Stimulated activated CD8-positive, alpha-beta memory T cell treated with anti-CD3 and anti-CD28 coated beads, Interleukin-15, amount 100 ng/mL, for 1 hour (primary cell): Measurements from ENCODE around the gene SYAP1.
"Not testable (repeated sequence)": the region's sequence is repeated elsewhere in the genome, so short reads cannot be mapped to it uniquely, and the experiment has no call there.

Source experiments
- DNase-seq: peaks from one replicate; pipeline ENCODE4 v3.0.0-alpha.2; 2020; ENCODE audit warnings: low read depth

The SYAP1 gene

DNA sequence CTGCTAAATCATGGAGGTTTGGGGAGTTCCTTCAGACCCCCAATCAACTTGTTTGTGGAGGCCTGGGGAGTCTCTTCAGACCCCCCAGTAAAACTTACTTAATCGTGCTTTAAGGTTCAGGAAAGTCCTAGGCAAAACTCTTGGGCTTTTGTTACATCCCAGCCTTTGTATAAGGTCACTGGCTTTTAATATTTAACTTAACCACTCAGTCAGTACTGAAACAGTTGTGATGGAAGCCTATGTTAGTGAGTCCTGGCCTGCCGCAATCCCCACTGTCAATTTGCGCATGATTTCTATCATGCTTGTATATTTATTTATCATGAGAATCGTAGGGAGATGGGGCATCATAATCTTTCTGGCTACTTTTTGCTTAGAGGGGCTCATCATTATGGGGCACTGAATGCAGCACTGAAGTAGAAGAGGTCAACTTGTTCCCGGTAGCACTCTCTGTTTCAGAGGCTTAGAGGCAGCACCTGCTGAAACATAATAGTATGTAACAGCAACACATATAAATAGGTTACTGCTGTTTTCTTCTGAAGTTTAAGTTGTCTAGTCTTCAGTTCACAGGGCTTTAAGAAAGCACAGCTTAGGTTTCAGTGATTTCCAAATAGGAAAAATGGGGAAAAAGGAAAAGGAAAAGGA, 7.1 kb downstream of the SYAP1 start:
- not testable (repeated sequence) for DNase-seq

- DNase-seq, result no peak
Measured at GRCh38 chrX:16727637-16728036, 8.2 kb downstream of the SYAP1 start.

- no peak for DNase-seq
Measured at GRCh38 chrX:16730450-16730849, 11.0 kb downstream of the SYAP1 start.

GRCh38 chrX:16733013-16733412, 13.6 kb downstream of the SYAP1 start:
- DNase-seq, result no peak

DNA sequence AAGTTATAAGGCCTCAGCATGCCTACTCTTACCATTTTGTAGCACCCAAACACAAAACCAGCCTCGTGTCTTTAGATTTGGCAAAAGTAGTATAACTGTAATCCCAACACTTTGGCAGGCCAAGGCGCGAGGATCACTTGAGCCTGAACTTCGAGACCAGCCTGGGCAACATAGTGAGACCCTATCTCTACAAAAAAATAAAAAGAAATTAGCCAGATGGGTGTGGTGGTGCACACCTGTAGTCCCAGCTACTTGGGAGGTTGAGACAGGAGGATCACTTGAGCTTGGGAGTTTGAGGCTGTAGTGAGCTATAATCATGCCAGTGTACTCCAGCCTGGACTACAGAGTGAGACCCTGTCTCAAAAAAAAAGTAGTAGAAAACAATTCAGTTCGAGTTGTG, 17.6 kb downstream of the SYAP1 start:
- no peak for DNase-seq

DNA sequence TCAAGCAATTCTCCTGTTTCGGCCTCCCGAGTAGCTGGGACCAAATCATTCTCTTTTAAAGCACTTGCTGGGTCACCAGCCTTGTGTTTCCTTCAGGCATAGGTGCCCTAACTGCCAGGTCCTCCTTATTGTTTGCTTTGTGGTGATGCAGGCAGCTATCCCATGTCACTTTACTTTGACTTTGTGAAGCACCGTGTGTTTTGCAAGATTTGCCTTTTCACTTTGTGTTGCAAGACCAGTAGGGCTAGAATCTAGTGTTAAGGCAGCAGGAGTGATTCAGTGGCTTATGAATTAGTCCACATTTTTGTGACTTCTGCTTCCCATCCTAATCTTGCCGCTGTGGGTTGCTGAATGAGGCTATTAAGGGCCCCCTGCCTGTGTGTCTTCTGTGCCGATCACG, 20.2 kb downstream of the SYAP1 start:
- DNase-seq, result no peak

GRCh38 chrX:16743604-16744325, 24.4 kb downstream of the SYAP1 start:
- no peak for DNase-seq

DNA sequence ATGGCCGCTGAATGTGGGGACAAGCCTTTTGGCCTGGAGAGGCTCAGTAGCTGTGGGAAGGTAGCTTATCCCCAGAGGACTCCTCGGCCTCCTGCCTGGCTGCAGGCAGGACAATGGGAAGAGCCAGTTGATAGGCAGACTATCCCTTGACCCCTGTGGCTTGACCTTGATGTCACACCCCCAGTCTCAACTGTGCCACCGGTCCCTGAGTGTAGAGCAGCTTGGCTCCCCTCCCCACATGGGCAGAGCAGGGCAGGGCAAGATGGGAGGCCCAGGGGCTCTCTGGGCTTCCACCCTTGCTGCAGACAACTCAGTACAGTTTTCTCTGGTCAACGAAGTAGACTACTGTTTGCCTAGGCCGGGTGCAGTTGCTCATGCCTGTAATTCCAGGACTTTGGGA, 25.7 kb downstream of the SYAP1 start:
- DNase-seq, result no peak

DNA sequence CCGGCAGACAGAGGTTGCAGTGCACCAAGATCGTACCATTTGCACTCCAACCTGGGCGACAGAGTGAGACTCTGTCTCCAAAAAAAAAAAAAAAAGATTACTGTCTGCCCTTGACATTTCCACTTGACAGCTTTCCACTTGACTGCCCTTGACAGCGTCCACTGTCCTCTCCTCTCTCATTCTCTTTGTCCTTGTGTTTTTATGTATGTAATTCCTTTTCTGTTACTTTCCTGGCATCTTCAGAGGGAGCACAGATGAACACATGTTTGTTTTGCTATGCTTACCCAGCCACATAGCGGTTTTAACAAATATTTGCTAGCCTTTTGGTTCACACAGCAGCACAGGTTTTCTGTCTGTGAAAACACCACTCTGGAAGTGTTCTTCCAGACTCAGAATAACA, 26.2 kb downstream of the SYAP1 start:
- DNase-seq, result no peak

DNA sequence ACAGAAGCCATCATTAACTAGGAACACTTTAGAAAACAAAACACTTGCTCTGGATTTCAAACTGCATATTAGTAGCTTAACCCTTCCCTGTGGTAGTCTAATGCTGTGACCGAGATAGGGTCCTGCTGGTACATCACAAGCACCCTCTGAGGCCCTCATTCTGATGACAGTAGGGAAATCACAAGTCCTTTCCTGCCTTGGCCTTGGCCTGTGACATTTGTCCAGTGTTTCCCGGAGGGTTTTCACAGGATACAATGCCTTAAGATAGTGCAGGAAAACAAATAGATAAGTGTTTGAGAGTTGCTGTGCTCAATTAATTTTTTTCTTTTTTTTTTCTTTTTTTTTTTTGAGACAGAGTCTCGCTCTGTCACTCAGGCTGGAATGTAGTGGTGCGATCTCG, 29.0 kb downstream of the SYAP1 start:
- DNase-seq, result no peak

GRCh38 chrX:16750136-16750535, 30.7 kb downstream of the SYAP1 start:
- no peak for DNase-seq

DNA sequence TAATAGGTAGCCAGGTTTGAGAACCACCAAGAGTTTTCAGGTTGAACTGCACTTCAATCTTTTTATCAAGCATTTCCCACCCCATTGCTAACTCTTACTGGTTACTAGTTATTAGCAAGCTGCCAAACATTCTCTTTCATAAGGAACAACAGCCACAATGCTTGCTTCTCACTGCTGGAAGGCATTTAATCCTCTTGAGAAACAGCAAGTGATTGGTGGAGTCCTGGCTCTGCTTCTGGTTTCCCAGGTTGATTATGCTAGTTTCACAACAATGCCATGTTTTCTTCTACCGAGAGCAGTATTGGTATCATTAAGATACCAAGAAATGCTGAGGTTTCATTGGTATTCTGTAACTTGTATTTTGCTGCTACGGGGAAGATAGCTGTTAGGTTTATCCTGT, 34.6 kb downstream of the SYAP1 start:
- DNase-seq, result no peak

GRCh38 chrX:16756724-16757123, 37.3 kb downstream of the SYAP1 start:
- no peak for DNase-seq

DNA sequence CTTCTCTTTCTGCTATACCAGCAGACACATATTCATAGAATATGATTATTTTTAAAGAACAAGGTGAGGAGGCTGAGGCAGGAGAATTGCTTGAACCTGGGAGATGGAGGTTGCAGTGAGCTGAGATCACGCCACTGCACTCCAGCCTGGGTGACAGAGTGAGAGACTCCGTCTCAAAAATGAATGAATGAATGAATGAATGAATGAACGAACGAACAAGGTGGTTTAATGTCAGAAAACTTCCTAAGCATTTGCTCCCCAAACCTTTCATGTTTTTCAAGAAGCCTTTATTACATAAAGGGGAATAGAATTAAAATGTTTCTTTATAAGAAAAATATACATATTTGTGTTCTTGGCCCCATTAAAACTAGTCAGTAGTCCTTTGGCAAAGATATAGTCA, 42.1 kb downstream of the SYAP1 start:
- not testable (repeated sequence) for DNase-seq

- DNase-seq, result no peak
Measured at GRCh38 chrX:16762579-16762978, 43.2 kb downstream of the SYAP1 start.

DNA sequence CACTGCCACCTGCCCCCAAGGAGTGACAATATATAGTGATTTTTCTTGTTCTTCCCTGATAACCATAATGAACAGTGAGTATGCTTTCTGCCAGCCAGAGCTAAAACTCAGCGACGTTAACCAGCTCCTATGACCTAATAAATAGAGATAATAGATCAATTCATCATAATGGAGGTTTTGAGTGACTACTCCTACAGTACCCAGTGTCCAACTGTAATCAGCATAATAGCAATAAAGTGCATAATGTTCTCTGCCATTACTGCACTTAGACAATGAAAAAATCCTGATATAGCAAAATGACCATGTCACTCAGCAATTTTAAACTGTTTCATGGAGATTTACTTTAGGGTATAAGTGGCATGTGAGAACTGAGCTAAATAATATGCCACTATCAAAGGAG, 46.2 kb downstream of the SYAP1 start:
- DNase-seq, result no peak

- DNase-seq, result no peak
Measured at GRCh38 chrX:16770970-16771482, 51.6 kb downstream of the SYAP1 start.

DNA sequence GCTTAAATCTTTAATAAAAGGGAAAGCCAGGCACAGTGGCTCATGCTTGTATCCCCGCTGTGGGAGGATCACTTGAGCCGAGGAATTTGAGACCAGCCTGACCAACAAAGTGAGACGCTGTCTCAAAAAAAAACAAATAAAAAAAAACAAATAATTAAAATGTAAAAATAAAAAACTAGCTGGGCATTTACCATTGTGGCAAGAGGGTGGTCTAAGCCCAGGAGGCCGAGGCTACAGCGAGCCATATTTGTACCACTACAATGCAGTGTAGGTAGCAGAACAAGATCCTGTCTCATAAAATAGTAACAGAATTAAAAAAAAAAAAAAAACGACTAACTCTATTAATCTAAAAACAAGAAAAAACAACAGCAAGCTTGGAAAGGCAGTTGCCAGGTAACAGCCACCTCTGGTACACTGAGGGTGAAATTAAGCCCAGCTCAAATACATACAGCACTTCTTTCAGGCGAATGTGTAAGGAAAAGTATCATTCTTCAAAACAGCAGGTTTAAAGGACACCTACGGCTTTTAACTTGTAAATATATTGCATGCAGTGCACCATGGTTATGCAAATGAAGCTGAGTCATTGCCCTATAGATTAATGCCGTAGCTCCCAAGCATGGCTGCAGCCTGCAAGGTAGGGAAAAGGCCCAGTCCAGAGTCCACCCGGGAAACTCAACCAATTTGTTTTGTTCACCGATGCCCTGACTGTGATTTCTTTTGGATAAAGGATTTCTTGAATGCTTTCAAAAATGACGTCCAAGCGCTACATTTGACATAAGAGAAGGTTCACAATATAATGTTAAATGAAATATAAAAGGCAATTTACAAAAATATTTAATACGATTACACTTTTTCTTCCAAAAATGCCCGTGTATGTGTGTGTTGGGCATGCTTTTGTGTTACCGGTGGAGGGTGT, 52.3 kb downstream of the SYAP1 start:
- no peak for DNase-seq

DNA sequence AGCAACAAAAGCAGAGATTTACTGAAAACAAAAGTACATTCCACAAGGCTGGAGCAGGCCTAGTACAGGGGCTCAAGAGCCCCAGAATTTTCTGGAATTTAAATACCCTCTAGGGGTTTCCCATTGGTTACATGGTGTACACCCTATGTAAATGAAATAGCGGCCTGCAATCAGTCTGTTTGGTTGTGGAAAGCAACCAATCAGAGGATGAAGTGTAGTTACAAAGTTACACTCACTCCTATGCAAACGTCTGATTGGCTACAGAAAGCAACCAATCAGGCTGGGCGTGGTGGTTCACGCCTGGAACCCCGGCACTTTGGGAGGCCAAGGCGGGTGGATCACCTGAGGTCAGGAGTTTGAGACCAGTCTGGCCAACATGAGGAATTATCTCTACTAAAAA, 53.0 kb downstream of the SYAP1 start:
- DNase-seq, result no peak

DNA sequence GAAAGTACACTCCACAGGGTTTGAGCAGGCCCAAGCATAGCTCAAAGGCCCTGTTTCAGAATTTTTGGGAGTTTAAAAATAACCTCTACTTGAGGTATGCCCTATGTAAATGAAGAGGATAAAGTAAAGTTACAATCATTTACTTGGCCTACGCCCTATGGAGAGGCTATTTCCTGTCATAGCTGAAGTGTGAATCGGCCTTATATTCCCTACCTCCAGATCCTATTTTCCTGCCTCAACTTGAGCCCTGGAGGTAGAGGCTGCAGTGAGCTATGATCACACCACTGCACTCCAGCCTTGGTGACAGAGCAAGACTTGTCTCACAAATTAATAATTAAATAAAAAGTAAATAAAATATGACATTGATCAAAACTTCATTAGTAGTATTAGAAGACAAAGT, 55.3 kb downstream of the SYAP1 start:
- no peak for DNase-seq

- no peak for DNase-seq
Measured at GRCh38 chrX:16778545-16778944, 59.1 kb downstream of the SYAP1 start.

DNA sequence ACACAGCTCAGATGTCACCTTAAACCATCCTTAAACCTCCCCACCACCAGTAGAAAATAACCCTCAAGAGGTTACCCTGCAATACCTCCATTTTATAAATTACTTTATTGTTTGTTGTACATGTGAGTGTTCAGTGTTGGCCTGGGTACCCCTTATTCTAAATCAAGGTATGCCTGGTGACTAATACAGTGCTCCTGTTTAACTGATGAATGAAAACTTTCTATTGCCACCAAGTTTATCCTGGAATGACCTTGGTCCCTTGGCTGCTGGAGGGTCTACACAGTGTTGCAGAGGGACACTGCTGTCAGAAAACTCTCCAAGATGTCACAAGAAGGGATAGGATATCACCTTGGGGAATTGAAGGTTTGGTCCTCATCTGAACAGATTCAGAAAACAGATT, 59.6 kb downstream of the SYAP1 start:
- no peak for DNase-seq

- not testable (repeated sequence) for DNase-seq
Measured at GRCh38 chrX:16779815-16780214, 60.4 kb downstream of the SYAP1 start.
